K562 (cell line): ENCODE data around the gene MCU. TPM values are rescaled to one million over a fixed set of nuclear protein-coding genes. Genes with fewer than 3 reads are reported as not detected.

Experiments used
- DEAF1 ChIP-seq: fragments of 450-650 bp; formaldehyde crosslinking; IDR thresholded peaks from 2 replicates; pipeline ENCODE4 v1.4.0; 2020; ENCODE audit warnings: mild to moderate bottlenecking, moderate library complexity
- KAT8 ChIP-seq: fragments of 450-650 bp; IDR thresholded peaks from 2 replicates; pipeline ENCODE4 v1.6.1; 2016; ENCODE audit warnings: low read depth, mild to moderate bottlenecking
- TCF7L2 ChIP-seq: fragments of 150-350 bp; IDR thresholded peaks from 2 replicates; pipeline ENCODE4 v1.6.1; 2016; ENCODE audit warnings: low read depth, mild to moderate bottlenecking, low read length, moderate library complexity
- ZNF384 ChIP-seq: IDR thresholded peaks from 2 replicates; pipeline ENCODE4 v1.6.1; 2012; ENCODE audit warnings: low read depth, low read length, improper control_type of control experiment
- ZZZ3 ChIP-seq: fragments of 450-650 bp; IDR thresholded peaks from 2 replicates; pipeline ENCODE4 v1.6.1; 2016; ENCODE audit warnings: antibody characterized with exemption, mild to moderate bottlenecking, moderate library complexity
- polyA plus RNA-seq, 8 experiments: library from polyadenylated mRNA; depleted of rRNA in 4 of 8; stranded (reverse) in 5 of 8; unstranded in 3 of 8; fragments of >200 nt; fragmentation: Nextera tagmentation in 2 of 8; fragmentation: Illumina TruSeq in 1 of 8; extraction: Ambion mirVana in 2 of 8; extraction: Trizol in 1 of 8; gene quantifications; 2 replicates each; pipeline versions ENCODE4 v1.2.1 to v1.2.3, GENCODE V29; 2011 to 2014; ENCODE audit warnings: inconsistent platforms in 1 of 8, missing spikeins in 1 of 8
- total RNA-seq, 7 experiments: library from RNA; depleted of rRNA in 6 of 7; stranded (reverse); fragments of >200 nt in 6 of 7; fragmentation: Illumina TruSeq in 2 of 7; extraction: Trizol in 2 of 7; gene quantifications; 2 replicates each; pipeline versions ENCODE4 v1.2.1 to v1.2.3, GENCODE V29; 2011 to 2021; ENCODE audit warnings: low replicate concordance in 1 of 7
- TF ChIP-seq, protein P1 (sequence below): fragments of 450-650 bp; IDR thresholded peaks from 2 replicates; pipeline ENCODE4 v1.6.1; 2018; ENCODE audit not compliant: partially characterized antibody
- TF ChIP-seq, protein P2 (sequence below): fragments of 250-450 bp; sonication (Bioruptor Pico); IDR thresholded peaks from 2 replicates; pipeline ENCODE4 v1.4.0; 2020

Gene MCU
- total and polyA plus RNA-seq, 9 of the 15 experiments (the other 6 are each of a cell fraction or from before 2014, with no cell fraction given) = 8.2 to 88.8 (median 21.3) TPM

- TF ChIP-seq, protein P1, sequence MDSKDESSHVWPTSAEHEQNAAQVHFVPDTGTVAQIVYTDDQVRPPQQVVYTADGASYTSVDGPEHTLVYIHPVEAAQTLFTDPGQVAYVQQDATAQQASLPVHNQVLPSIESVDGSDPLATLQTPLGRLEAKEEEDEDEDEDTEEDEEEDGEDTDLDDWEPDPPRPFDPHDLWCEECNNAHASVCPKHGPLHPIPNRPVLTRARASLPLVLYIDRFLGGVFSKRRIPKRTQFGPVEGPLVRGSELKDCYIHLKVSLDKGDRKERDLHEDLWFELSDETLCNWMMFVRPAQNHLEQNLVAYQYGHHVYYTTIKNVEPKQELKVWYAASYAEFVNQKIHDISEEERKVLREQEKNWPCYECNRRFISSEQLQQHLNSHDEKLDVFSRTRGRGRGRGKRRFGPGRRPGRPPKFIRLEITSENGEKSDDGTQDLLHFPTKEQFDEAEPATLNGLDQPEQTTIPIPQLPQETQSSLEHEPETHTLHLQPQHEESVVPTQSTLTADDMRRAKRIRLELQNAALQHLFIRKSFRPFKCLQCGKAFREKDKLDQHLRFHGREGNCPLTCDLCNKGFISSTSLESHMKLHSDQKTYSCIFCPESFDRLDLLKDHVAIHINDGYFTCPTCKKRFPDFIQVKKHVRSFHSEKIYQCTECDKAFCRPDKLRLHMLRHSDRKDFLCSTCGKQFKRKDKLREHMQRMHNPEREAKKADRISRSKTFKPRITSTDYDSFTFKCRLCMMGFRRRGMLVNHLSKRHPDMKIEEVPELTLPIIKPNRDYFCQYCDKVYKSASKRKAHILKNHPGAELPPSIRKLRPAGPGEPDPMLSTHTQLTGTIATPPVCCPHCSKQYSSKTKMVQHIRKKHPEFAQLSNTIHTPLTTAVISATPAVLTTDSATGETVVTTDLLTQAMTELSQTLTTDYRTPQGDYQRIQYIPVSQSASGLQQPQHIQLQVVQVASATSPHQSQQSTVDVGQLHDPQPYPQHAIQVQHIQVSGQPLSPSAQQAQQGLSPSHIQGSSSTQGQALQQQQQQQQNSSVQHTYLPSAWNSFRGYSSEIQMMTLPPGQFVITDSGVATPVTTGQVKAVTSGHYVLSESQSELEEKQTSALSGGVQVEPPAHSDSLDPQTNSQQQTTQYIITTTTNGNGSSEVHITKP = peak; percentile 25
- TF ChIP-seq TCF7L2 (no peak), ZZZ3 (no peak), KAT8 (no peak), ZNF384 (no peak), DEAF1 (no peak)
- TF ChIP-seq, protein P2, sequence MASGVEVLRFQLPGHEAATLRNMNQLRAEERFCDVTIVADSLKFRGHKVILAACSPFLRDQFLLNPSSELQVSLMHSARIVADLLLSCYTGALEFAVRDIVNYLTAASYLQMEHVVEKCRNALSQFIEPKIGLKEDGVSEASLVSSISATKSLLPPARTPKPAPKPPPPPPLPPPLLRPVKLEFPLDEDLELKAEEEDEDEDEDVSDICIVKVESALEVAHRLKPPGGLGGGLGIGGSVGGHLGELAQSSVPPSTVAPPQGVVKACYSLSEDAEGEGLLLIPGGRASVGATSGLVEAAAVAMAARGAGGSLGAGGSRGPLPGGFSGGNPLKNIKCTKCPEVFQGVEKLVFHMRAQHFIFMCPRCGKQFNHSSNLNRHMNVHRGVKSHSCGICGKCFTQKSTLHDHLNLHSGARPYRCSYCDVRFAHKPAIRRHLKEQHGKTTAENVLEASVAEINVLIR = no peak
These were observed 155.7 kb downstream of the MCU start (continued) for GRCh38 chr10:72847681-72848080.
